Body of pancreas (tissue), 4 donors: ENCODE data around the gene FOXK2.

Source experiments
- CTCF ChIP-seq, 7 experiments: fragments of 450-650 bp in 4 of 7; fragments of 200-600 bp in 3 of 7; sonication (generic) in 3 of 7; IDR thresholded peaks; one replicate each; pipeline ENCODE4 v1.5.1; 2016 to 2019; ENCODE audit warnings: antibody characterized with exemption in 7 of 7
- POLR2A ChIP-seq, 3 donors: fragments of 450-650 bp; IDR thresholded peaks; one replicate each; pipeline ENCODE4 v1.6.1; 2016; ENCODE audit warnings: antibody characterized with exemption in 3 of 3, mild to moderate bottlenecking in 2 of 3

DNA sequence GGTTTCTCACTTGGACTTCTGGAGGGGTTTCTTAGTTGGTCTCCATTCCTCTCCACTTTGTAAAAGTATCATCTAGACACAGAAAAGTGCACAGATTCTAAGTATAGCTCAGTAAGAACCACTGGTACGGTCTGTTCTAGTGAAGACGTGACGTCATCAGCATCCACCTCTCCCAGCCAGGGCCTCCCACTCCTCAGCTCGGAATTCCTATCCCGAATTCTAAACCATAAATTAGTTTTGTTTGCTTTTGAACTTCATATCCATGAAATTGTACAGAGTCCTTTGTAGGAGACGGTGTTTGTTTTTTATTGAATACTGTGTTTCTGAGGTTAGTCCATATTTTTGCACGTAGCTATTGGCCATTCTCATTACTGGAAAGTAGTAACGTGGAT lies 25.5 kb downstream of the FOXK2 start:
- TF ChIP-seq CTCF (IDR thresholded peaks at IDR 0.05) (no peak), POLR2A (IDR thresholded peaks at IDR 0.05) (no peak)
